HFFc6 (cell line): ENCODE results near the gene PSMB5. TPM values are rescaled to one million over a fixed set of nuclear protein-coding genes. Genes with fewer than 3 reads are reported as not detected.

Experiments used
- DNase-seq: peaks from one replicate; pipeline ENCODE4 v3.0.0-alpha.2; 2018
- H3K27ac Mint-ChIP-seq: 2 replicates; pipeline ENCODE4 v1.8.0; 2020; ENCODE audit warnings: mild to moderate bottlenecking, mixed read lengths
- H3K27me3 Mint-ChIP-seq: 2 replicates; pipeline ENCODE4 v1.8.0; 2021; ENCODE audit warnings: mild to moderate bottlenecking, moderate library complexity, mixed read lengths; ENCODE audit not compliant: insufficient read depth
- H3K36me3 Mint-ChIP-seq: 2 replicates; pipeline ENCODE4 v1.8.0; 2021; ENCODE audit warnings: low read depth, mixed read lengths
- H3K4me1 Mint-ChIP-seq: 2 replicates; pipeline ENCODE4 v1.8.0; 2020; ENCODE audit warnings: low read depth, mixed read lengths
- H3K4me3 Mint-ChIP-seq: 2 replicates; pipeline ENCODE4 v1.8.0; 2020; ENCODE audit warnings: mild to moderate bottlenecking, moderate library complexity, mixed read lengths
- H3K9me3 Mint-ChIP-seq: 2 replicates; pipeline ENCODE4 v1.8.0; 2020; ENCODE audit warnings: mild to moderate bottlenecking, mixed read lengths
- total RNA-seq, 6 experiments: library from RNA; stranded (reverse); fragmentation: NEBNext Ultra II Directional; extraction: Animal tissue kit (Norgen Biotek cat#: 25700); gene quantifications; 2 replicates in 1 of 6; 3 replicates in 5 of 6; pipeline ENCODE4 v1.2.3, GENCODE V29; 2021
- TF ChIP-seq, protein P1 (sequence below): fragments of 200-600 bp; sonication (generic); IDR thresholded peaks from 2 replicates; pipeline ENCODE4 v1.5.0; 2021; ENCODE audit warnings: antibody characterized with exemption, mild to moderate bottlenecking

Gene PSMB5
- total RNA-seq, 6 experiments from 2014 or later, result 221 to 259 (median 241) TPM

DNA sequence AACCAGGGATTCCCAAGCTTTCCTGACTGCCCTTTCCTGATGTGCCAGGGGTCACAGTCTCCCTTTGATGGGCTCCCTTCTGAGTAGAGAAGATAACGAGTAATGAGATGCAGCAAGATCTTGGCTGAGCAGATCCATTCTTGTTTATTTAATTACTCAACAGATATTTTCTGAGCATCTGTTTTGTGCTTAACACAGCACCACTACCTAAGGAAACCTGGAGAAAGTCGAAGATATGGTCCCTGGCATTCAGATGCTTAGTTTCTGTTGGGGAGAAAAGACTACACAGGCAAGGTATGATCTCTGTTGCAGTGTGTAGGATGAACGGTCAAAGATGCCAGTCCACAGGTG is 56.2 kb downstream of the PSMB5 start:
- H3K4me3 Mint-ChIP-seq, result no peak overlapping the region; the same call in 1 of the 2 replicates
- DNase-seq, result no peak
- peaks cover 7% of the 10 kb centered on the region for H3K27me3 Mint-ChIP-seq
- no peaks in the 10 kb centered on the region for H3K9me3 Mint-ChIP-seq
- peaks cover 62% of the 10 kb centered on the region for H3K4me1 Mint-ChIP-seq
- peak overlapping the region; percentile 86 for H3K27ac Mint-ChIP-seq
- TF ChIP-seq, protein P1, sequence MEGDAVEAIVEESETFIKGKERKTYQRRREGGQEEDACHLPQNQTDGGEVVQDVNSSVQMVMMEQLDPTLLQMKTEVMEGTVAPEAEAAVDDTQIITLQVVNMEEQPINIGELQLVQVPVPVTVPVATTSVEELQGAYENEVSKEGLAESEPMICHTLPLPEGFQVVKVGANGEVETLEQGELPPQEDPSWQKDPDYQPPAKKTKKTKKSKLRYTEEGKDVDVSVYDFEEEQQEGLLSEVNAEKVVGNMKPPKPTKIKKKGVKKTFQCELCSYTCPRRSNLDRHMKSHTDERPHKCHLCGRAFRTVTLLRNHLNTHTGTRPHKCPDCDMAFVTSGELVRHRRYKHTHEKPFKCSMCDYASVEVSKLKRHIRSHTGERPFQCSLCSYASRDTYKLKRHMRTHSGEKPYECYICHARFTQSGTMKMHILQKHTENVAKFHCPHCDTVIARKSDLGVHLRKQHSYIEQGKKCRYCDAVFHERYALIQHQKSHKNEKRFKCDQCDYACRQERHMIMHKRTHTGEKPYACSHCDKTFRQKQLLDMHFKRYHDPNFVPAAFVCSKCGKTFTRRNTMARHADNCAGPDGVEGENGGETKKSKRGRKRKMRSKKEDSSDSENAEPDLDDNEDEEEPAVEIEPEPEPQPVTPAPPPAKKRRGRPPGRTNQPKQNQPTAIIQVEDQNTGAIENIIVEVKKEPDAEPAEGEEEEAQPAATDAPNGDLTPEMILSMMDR, result no peak
- H3K36me3 Mint-ChIP-seq, result peaks cover 46% of the 10 kb centered on the region

- peaks cover 50% of the 10 kb centered on the region for H3K36me3 Mint-ChIP-seq
- peaks cover 7% of the 10 kb centered on the region for H3K27me3 Mint-ChIP-seq
- H3K27ac Mint-ChIP-seq, result peak overlapping the region; percentile 86
- H3K4me1 Mint-ChIP-seq, result peaks cover 68% of the 10 kb centered on the region
- no peaks in the 10 kb centered on the region for H3K9me3 Mint-ChIP-seq
- peak; percentile 71 for DNase-seq
- H3K4me3 Mint-ChIP-seq, result no peak overlapping the region; the same call in 1 of the 2 replicates
- TF ChIP-seq, protein P1, result no peak
These were observed 56.8 kb downstream of the PSMB5 start for GRCh38 chr14:22977684-22978486.

DNA sequence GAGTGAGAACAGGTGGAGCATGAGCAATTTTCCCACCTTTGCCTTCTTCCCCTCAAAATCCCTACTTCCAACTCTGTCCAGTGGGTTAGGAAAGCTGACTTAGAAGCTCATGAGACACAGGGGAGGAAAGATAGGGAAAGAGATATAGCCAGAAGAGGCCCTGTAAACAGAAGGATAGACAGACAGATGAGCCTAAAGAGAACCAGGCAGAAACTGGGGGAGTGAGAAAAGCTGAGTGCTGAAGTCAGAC is 57.3 kb downstream of the PSMB5 start:
- Mint-ChIP-seq H3K4me3 (no peak overlapping the region; the same call in 1 of the 2 replicates), H3K27me3 (peaks cover 7% of the 10 kb centered on the region), H3K36me3 (peaks cover 54% of the 10 kb centered on the region), H3K27ac (peak overlapping the region; percentile 86), H3K4me1 (peaks cover 71% of the 10 kb centered on the region), H3K9me3 (no peaks in the 10 kb centered on the region)
- TF ChIP-seq, protein P1, result no peak
- no peak for DNase-seq

- peaks cover 7% of the 10 kb centered on the region for H3K27me3 Mint-ChIP-seq
- no peaks in the 10 kb centered on the region for H3K9me3 Mint-ChIP-seq
- TF ChIP-seq, protein P1, result no peak
- peak overlapping the region; percentile 86 for H3K27ac Mint-ChIP-seq
- H3K4me1 Mint-ChIP-seq, result peaks cover 77% of the 10 kb centered on the region
- no peak for DNase-seq
- H3K4me3 Mint-ChIP-seq, result no peak overlapping the region; the same call in 1 of the 2 replicates
- H3K36me3 Mint-ChIP-seq, result peaks cover 59% of the 10 kb centered on the region
These were observed 57.9 kb downstream of the PSMB5 start for GRCh38 chr14:22976620-22977433.

Other genes with a start within 250 kb of the PSMB5 start
- 1 to 10 TPM in 1 of 6 experiments, under 1 TPM in 5; 0.31 to 1.3 (median 0.56) TPM for gene SLC7A7, start 219.5 kb downstream of the PSMB5 start, total RNA-seq
- gene MRPL52, start 205.0 kb downstream of the PSMB5 start, total RNA-seq, result 100 to 1,000 TPM; 135 to 195 (median 167) TPM
- gene MMP14, start 198.3 kb downstream of the PSMB5 start, total RNA-seq, result 100 to 1,000 TPM; 284 to 322 (median 298) TPM
- 100 to 1,000 TPM; 168 to 226 (median 186) TPM for gene LRP10, start 163.2 kb downstream of the PSMB5 start, total RNA-seq
- gene REM2, start 151.7 kb downstream of the PSMB5 start, total RNA-seq, result under 1 TPM in 4 of 6 experiments, not detected in 2; 0.09 to 0.17 (median 0.14) TPM
- 10 to 100 TPM; 43.5 to 56.8 (median 52.2) TPM for gene RBM23, start 115.8 kb downstream of the PSMB5 start, total RNA-seq
- 100 to 1,000 TPM; 102 to 125 (median 110) TPM for gene PRMT5, start 105.5 kb downstream of the PSMB5 start, total RNA-seq
- 10 to 100 TPM; 13.0 to 23.5 (median 19.6) TPM for gene HAUS4, start 77.8 kb downstream of the PSMB5 start, total RNA-seq
- 10 to 100 TPM; 66.0 to 79.7 (median 74.9) TPM for gene AJUBA, start 52.3 kb downstream of the PSMB5 start, total RNA-seq
- gene C14orf93, start 24.8 kb downstream of the PSMB5 start, total RNA-seq, result 1 to 10 TPM; 3.6 to 7.0 (median 5.7) TPM
- under 1 TPM in 1 of 6 experiments, not detected in 5; 0.12 TPM for gene PSMB11, start 7.3 kb upstream of the PSMB5 start, total RNA-seq
- gene CDH24, start 22.6 kb upstream of the PSMB5 start, total RNA-seq, result 10 to 100 TPM in 1 of 6 experiments, 1 to 10 TPM in 5; 6.4 to 11.2 (median 8.3) TPM
- gene ACIN1, start 60.2 kb upstream of the PSMB5 start, total RNA-seq, result 100 to 1,000 TPM; 128 to 150 (median 142) TPM
- gene C14orf119, start 60.6 kb upstream of the PSMB5 start, total RNA-seq, result 100 to 1,000 TPM in 4 of 6 experiments, 10 to 100 TPM in 2; 85.0 to 117 (median 103) TPM
- gene CIROP, start 70.1 kb upstream of the PSMB5 start, total RNA-seq, result not detected
- gene CEBPE, start 84.4 kb upstream of the PSMB5 start, total RNA-seq, result not detected
- gene SLC7A8, start 148.8 kb upstream of the PSMB5 start, total RNA-seq, result 10 to 100 TPM; 13.0 to 24.2 (median 23.3) TPM
- gene RNF212B, start 203.0 kb upstream of the PSMB5 start, total RNA-seq, result not detected